Activated CD4-positive, alpha-beta T cell treated with anti-CD3 and anti-CD28 coated beads, Interleukin-10, Interleukin-2, amounts not matched to agents 100 ng/mL and 50 ng/mL, durations not matched to agents 16 hours and 8 hours (primary cell): ENCODE measurements around the gene ARPC3.
"Not testable (repeated sequence)": the region's sequence is repeated elsewhere in the genome, so short reads cannot be mapped to it uniquely, and the experiment has no call there.

ENCODE experiments used
- DNase-seq: peaks from one replicate; pipeline ENCODE4 v3.0.0-alpha.2; 2020

Gene ARPC3

GRCh38 chr12:110449799-110450497 is at the start of gene ARPC3:
Gene ARPC3, minus strand, starts transcription at chr12:110450337. Its CDS starts 77 bp downstream, at chr12:110450260.
- DNase-seq: peak; percentile 97

- no peak for DNase-seq
These were observed 49.0 kb upstream of the ARPC3 start for GRCh38 chr12:110498984-110499706.

DNA sequence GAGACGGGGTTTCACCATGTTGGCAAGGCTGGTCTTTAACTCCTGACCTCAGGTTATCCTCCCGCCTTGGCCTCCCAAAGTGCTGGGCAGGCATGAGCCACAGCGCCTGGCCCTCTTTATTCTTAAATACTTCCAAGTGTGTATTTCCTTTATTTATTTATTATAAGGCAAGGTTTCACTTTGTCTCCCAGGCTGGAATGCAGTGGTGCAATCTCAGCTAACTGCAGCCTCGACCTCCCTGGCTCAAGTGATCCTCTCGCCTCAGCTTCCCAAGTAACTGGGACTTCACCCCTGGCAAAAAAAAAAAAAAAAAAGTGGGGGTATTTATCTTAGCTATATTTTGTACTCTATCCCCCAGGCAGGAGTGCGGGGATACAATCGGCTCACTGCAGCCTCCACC is 25.3 kb upstream of the ARPC3 start:
- no peak for DNase-seq

DNA sequence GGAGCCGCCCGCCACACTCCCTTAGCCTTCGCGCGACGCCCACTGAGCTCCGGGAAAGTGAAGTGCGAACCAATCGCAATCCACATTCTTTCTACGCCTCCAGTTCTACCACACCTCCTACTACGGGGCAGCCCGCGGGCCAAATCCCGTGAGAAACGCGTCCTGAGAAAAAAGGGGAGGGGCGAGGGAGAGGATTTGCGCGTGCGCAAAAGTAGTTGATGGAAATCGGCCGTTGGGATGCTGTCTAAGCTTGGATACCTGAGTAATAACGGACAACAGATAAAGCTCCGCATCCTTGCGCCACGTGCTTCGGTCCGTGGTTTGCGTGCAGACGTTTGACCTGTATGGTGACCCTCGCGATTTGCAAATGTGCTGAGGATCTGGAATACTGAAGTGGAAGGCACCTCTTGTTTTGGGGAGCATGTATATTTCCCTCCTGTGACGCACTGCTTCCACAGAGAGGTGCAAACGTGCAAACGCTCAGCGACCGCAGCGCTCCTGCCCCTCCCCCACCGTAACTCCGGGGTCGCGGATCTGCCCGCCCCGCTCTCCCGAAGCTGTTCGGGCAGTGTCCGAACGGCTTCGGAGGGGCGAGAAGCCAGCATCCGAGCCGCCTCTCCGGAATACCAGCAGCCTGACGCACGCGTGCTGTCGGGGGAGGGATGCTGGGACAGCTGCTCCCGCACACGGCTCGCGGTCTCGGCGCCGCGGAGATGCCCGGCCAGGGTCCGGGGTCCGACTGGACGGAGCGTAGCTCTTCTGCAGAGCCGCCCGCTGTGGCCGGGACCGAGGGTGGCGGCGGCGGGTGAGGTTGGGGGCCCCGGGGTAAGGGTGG is 18.3 kb upstream of the ARPC3 start, which contains the start of the genes FAM216A and GPN3:
Gene FAM216A (plus strand): TSS at position 632 of the 835 bp plus-strand sequence. CDS start 31 bp downstream, at position 663.
Gene GPN3 (minus strand): TSS at position 44 of the 835 bp plus-strand sequence. CDS start 54 bp downstream, outside the sequence.
- peak; percentile 98 for DNase-seq

DNA sequence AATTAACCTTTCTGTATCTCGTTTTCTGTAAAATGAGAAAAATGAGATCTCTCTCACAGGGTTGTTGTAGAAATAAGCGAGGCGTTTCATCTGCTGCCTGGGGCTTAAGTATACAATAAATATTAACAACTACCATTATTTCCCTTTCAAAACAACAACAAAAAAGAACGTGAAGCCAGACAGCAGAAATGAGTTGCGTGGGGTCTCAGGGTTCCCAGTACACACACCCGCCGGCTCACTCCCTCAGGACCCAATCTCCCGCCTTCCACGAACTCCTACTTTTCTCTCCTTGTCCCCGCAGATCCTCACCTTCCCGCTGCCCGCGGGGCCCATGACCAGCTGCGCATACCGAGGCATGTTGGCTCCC is 17.7 kb upstream of the ARPC3 start:
- DNase-seq: no peak

DNA sequence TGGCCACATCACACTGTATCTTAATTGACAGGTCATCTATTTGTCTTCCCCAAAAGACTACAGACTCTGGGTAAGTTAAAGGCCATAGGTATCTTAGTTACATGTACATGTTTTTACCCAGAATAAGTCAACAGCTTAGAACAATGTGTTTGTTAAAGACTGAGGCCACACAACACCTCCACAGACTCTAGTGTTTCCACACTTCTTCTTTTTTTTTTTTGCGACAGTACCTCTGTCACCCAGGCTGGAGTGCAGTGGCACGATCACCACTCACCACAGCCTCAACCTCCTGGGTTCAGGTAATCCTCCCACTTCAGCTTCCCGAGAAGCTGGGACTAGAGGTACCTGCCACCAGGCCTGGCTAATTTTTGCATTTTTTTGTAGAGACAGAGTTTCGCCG is 16.7 kb upstream of the ARPC3 start:
- DNase-seq: no peak

DNA sequence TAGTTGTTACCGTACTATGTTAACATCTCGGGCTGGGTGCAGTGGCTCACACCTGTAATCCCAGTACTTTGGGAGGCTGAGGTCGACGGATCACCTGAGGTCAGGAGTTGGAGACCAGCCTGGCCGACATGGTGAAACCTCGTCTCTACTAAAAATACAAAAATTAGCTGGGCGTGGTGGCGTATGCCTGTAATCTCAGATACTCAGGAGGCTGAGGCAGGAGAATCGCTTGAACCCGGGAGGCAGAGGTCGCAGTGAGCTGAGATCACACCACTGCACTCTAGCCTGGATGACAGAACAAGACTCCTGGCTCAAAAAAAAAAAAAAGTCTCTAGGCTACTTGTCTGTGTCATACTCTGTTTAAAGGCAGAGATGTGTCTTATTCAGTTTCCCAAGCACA is 15.6 kb upstream of the ARPC3 start:
- not testable (repeated sequence) for DNase-seq

DNA sequence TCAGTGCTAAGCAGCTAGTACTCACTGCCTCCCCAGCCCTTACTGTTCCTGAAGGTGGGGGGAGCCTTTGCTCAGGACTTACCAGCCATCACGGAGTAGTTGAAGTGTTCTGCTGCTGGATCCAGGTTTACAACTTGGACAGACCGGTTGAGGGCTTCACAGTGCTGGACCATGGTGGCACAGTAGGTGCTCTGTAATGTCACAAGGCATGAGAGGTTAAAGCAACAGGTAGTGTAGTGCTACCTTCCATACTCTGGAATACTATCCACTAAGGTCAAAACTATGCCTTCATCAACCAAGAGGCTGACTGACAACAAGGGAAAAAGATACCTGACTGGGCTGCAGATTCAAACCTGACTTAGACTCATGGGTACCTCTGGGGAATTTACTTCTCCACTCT is 14.9 kb upstream of the ARPC3 start:
- DNase-seq: no peak

DNA sequence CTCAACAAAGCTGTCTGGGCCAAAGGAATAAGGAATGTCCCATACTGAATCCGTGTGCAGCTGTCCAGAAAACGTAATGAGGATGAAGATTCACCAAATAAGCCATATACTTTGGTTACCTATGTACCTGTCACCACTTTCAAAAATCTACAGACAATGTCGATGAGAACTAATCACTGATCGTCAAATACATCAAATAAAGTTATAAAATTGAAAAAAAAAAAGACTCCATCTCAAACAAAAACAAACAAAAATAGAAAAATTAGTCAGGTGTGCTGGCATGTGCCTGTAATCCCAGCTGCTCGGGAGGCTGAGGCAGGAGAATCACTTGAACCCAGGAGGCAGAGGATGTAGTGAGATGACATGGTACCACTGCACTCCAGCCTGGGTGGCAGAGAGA is 11.1 kb upstream of the ARPC3 start:
- not testable (repeated sequence) for DNase-seq

DNA sequence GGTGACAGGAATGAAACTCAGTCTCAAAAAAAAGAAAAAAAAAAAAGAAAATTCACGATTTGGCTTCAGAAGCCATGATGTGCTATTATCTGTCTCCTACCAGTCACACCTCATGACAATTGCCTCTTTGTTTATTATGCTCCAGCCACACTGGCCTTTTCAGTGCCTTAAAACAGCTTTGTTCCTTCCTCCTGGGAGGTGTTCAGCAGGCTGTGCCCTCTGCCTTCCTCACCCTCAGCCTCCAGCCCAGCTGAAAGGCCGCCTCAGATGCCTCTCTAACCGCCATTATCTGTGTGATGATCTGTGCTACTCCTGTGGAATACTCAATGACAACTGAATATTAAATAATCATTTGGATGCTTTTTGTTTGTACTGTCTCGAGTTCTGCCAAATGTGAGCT is 8.6 kb upstream of the ARPC3 start:
- DNase-seq: no peak

- DNase-seq: no peak
These were observed 3.6 kb upstream of the ARPC3 start for GRCh38 chr12:110453569-110454296.

GRCh38 chr12:110451263-110451662 is 1.1 kb upstream of the ARPC3 start:
- no peak for DNase-seq

- DNase-seq: no peak
These were observed 5.7 kb downstream of the ARPC3 start for GRCh38 chr12:110444455-110444854.

- no peak for DNase-seq
These were observed 13.9 kb downstream of the ARPC3 start for GRCh38 chr12:110436231-110436630.

- peak; percentile 50 for DNase-seq
These were observed 18.1 kb downstream of the ARPC3 start for GRCh38 chr12:110431957-110432587.

- not testable (repeated sequence) for DNase-seq
These were observed 20.5 kb downstream of the ARPC3 start for GRCh38 chr12:110429676-110430075.

- no peak for DNase-seq
These were observed 23.7 kb downstream of the ARPC3 start for GRCh38 chr12:110426406-110426805.

DNA sequence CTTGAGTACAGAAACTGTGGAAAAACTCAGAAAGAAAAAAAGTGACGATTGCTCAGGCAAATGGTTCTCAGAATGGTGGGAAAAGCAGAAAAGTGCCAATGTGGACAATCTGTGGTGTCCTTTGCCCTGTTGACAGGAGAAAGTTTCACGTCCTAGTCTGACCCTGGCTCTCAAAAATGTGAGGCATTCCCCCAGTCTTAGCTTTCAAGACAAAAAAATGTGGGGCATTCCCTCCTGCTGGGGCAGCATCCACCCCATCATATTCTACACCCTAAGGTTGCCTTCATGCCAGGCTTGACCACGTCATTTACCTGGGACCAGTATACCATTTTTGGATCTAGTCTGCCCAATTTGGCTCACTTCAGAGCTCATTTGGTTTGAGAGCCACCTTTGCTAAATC is 25.9 kb downstream of the ARPC3 start:
- no peak for DNase-seq

- DNase-seq: no peak
These were observed 28.4 kb downstream of the ARPC3 start for GRCh38 chr12:110421701-110422100.

GRCh38 chr12:110421159-110421661 is 28.9 kb downstream of the ARPC3 start:
- no peak for DNase-seq

- not testable (repeated sequence) for DNase-seq
These were observed 29.5 kb downstream of the ARPC3 start for GRCh38 chr12:110420644-110421043.

DNA sequence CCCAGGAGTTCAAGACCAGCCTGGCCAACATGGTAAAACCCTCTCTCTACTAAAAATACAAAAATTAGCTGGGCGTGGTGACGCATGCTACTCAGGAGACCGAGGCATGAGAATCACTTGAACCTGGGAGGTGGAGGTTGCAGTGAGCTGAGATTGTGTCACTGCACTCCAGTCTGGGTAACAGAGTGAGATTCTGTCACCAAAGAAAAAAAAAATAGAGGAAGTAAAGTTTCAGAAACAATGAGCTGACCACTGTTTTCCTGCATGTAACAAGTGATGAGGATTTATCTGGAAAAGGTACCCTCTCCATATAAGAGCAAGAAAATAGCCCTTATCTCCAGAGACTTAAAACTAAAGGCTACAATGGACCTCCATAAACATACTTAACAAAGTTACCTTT is 33.0 kb downstream of the ARPC3 start:
- not testable (repeated sequence) for DNase-seq
